H1 (cell line): Measurements from ENCODE around the gene MCMBP. TPM values are rescaled to one million over a fixed set of nuclear protein-coding genes. Genes with fewer than 3 reads are reported as not detected.

ENCODE experiments used
- ASH2L ChIP-seq: fragments of 200-600, 300-600 bp; sonication (generic); IDR thresholded peaks from one replicate; pipeline ENCODE4 v1.7.1; 2017; ENCODE audit warnings: low read length
- ATF3 ChIP-seq: IDR thresholded peaks from 2 replicates; pipeline ENCODE4 v1.6.1; 2011; ENCODE audit warnings: low read depth, mild to moderate bottlenecking, low read length; ENCODE audit not compliant: insufficient read depth
- BACH1 ChIP-seq: IDR thresholded peaks from 2 replicates; pipeline ENCODE4 v1.6.1; 2012; ENCODE audit warnings: low read length, improper control_type of control experiment
- CEBPB ChIP-seq: IDR thresholded peaks from 2 replicates; pipeline ENCODE4 v1.6.1; 2012; ENCODE audit warnings: low read depth, low read length
- CHD2 ChIP-seq: IDR thresholded peaks from 2 replicates; pipeline ENCODE4 v1.6.1; 2012; ENCODE audit warnings: low read length, improper control_type of control experiment
- TBP ChIP-seq: IDR thresholded peaks from 2 replicates; pipeline ENCODE4 v1.6.1; 2011; ENCODE audit warnings: low read depth, low read length, improper control_type of control experiment
- YY1 ChIP-seq: IDR thresholded peaks from 2 replicates; pipeline ENCODE4 v1.6.1; 2011; ENCODE audit warnings: low read depth, mild to moderate bottlenecking, low read length
- polyA plus RNA-seq, 7 experiments: library from polyadenylated mRNA; depleted of rRNA in 3 of 7; stranded (reverse) in 5 of 7; unstranded in 2 of 7; fragments of >200 nt in 5 of 7; fragments of 200-250 nt in 2 of 7; gene quantifications; 1 replicate in 5 of 7; 2 replicates in 1 of 7; 4 replicates in 1 of 7; pipeline versions ENCODE4 v1.2.1 to v1.2.3, GENCODE V29; 2011 to 2013; ENCODE audit warnings: missing spikeins in 2 of 7, mixed read lengths in 2 of 7
- total RNA-seq: library from RNA; stranded (reverse); fragmentation: NEBNext Ultra II Directional; extraction: Animal tissue kit (Norgen Biotek cat#: 25700); gene quantifications from 2 replicates; pipeline ENCODE4 v1.2.1, GENCODE V29; 2021
- TF ChIP-seq, protein P1 (sequence below): fragments of 300-600 bp; sonication (generic); IDR thresholded peaks from 2 replicates; pipeline ENCODE4 v1.7.1; 2012; ENCODE audit warnings: low read length, moderate library complexity, mild to moderate bottlenecking, inconsistent platforms; ENCODE audit not compliant: insufficient replicate concordance
- TF ChIP-seq, protein P2 (sequence below): IDR thresholded peaks from 2 replicates; pipeline ENCODE4 v1.6.1; 2012; ENCODE audit warnings: low read length, inconsistent platforms

The MCMBP gene
- total and polyA plus RNA-seq, 2 of the 8 experiments (the other 6 are each of a cell fraction or from before 2014, with no cell fraction given) = 67.3 to 81.7 TPM

DNA sequence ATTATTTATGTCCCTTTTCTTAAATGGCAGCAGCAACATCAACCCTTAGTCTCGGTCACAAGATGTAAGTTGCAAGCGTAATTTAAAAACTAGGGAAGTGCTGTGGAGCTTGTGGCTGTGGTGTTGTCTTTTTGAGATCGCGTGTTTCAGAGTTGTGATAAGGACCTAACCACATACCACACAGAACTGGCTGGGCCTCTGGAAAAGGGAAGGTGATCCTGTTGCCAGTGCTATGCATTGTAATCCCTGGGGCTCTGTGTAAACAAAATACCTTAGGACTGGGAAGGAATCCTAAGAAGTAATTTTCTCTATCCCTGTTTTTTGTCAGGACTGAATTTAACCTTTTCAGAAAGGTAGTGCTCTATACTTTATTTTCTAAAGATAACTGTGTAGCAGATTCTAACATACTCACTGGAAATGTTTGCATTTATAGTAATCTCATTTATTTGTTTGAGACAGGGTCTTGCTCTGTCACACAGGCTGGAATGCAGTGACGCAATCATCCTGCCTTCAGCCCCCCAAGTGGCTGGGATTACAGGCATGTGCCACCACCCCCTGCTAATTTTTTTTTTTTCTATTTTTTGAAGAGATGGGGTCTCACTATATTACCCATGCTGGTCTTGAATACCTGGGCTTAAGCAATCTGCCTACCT, 86.4 kb downstream of the MCMBP start (continued):
- TF ChIP-seq, protein P1, sequence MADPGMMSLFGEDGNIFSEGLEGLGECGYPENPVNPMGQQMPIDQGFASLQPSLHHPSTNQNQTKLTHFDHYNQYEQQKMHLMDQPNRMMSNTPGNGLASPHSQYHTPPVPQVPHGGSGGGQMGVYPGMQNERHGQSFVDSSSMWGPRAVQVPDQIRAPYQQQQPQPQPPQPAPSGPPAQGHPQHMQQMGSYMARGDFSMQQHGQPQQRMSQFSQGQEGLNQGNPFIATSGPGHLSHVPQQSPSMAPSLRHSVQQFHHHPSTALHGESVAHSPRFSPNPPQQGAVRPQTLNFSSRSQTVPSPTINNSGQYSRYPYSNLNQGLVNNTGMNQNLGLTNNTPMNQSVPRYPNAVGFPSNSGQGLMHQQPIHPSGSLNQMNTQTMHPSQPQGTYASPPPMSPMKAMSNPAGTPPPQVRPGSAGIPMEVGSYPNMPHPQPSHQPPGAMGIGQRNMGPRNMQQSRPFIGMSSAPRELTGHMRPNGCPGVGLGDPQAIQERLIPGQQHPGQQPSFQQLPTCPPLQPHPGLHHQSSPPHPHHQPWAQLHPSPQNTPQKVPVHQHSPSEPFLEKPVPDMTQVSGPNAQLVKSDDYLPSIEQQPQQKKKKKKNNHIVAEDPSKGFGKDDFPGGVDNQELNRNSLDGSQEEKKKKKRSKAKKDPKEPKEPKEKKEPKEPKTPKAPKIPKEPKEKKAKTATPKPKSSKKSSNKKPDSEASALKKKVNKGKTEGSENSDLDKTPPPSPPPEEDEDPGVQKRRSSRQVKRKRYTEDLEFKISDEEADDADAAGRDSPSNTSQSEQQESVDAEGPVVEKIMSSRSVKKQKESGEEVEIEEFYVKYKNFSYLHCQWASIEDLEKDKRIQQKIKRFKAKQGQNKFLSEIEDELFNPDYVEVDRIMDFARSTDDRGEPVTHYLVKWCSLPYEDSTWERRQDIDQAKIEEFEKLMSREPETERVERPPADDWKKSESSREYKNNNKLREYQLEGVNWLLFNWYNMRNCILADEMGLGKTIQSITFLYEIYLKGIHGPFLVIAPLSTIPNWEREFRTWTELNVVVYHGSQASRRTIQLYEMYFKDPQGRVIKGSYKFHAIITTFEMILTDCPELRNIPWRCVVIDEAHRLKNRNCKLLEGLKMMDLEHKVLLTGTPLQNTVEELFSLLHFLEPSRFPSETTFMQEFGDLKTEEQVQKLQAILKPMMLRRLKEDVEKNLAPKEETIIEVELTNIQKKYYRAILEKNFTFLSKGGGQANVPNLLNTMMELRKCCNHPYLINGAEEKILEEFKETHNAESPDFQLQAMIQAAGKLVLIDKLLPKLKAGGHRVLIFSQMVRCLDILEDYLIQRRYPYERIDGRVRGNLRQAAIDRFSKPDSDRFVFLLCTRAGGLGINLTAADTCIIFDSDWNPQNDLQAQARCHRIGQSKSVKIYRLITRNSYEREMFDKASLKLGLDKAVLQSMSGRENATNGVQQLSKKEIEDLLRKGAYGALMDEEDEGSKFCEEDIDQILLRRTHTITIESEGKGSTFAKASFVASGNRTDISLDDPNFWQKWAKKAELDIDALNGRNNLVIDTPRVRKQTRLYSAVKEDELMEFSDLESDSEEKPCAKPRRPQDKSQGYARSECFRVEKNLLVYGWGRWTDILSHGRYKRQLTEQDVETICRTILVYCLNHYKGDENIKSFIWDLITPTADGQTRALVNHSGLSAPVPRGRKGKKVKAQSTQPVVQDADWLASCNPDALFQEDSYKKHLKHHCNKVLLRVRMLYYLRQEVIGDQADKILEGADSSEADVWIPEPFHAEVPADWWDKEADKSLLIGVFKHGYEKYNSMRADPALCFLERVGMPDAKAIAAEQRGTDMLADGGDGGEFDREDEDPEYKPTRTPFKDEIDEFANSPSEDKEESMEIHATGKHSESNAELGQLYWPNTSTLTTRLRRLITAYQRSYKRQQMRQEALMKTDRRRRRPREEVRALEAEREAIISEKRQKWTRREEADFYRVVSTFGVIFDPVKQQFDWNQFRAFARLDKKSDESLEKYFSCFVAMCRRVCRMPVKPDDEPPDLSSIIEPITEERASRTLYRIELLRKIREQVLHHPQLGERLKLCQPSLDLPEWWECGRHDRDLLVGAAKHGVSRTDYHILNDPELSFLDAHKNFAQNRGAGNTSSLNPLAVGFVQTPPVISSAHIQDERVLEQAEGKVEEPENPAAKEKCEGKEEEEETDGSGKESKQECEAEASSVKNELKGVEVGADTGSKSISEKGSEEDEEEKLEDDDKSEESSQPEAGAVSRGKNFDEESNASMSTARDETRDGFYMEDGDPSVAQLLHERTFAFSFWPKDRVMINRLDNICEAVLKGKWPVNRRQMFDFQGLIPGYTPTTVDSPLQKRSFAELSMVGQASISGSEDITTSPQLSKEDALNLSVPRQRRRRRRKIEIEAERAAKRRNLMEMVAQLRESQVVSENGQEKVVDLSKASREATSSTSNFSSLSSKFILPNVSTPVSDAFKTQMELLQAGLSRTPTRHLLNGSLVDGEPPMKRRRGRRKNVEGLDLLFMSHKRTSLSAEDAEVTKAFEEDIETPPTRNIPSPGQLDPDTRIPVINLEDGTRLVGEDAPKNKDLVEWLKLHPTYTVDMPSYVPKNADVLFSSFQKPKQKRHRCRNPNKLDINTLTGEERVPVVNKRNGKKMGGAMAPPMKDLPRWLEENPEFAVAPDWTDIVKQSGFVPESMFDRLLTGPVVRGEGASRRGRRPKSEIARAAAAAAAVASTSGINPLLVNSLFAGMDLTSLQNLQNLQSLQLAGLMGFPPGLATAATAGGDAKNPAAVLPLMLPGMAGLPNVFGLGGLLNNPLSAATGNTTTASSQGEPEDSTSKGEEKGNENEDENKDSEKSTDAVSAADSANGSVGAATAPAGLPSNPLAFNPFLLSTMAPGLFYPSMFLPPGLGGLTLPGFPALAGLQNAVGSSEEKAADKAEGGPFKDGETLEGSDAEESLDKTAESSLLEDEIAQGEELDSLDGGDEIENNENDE = peak; percentile 71
- peak; percentile 75 for TF ChIP-seq ATF3
- TF ChIP-seq YY1 = no peak
- peak; percentile 90 for TF ChIP-seq ASH2L
- TF ChIP-seq, protein P2, sequence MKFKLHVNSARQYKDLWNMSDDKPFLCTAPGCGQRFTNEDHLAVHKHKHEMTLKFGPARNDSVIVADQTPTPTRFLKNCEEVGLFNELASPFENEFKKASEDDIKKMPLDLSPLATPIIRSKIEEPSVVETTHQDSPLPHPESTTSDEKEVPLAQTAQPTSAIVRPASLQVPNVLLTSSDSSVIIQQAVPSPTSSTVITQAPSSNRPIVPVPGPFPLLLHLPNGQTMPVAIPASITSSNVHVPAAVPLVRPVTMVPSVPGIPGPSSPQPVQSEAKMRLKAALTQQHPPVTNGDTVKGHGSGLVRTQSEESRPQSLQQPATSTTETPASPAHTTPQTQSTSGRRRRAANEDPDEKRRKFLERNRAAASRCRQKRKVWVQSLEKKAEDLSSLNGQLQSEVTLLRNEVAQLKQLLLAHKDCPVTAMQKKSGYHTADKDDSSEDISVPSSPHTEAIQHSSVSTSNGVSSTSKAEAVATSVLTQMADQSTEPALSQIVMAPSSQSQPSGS = peak; percentile 69; the same call in 1 of the 2 replicates
- TF ChIP-seq CHD2 = 0 out of 2 replicates have a peak, but pooled peaks have one; percentile 10
- TF ChIP-seq TBP = 0 out of 2 replicates have a peak, but pooled peaks have one; percentile 33
- TF ChIP-seq CEBPB = peak; percentile 97
- no peak for TF ChIP-seq BACH1
